Measurements from ENCODE around the gene NCKIPSD.

DNA sequence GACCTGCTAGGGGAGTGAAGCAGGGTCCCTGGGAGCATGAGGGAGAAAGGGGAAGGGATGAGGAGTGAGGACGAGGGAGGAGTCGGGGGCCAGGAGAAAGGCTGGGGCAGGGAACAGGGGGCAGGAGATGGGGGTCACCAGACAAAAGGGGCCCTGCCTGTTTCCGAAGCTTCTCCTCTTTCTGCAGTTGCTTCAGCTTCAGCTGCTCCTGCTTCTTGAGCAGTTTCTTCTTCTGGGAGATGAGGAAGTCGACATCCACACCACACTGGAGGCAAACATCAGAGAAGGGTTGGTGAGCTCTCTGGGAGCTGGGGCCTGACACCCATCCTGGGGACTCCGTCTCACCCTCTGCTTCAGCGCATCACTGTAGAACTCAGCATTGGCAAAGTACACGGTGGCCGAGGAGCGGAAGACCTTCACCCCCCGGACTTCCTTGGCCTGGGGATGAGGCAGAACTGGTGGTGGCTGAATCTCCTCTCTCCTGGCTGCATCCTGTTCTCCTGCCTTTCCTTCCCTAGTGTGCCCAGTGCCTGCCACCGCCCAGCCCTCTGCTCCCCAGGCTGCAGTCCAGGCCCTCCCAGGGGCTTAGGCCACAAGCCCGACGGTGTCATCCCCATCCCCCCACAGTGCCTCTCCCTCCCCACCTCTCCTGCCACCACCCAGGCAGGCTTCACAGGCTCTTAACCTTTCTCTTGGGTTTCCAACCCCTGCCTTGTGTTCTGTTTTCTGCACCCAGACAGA lies 57.3 kb downstream of the NCKIPSD start:
- TF ChIP-seq CTCF (IDR thresholded peaks at IDR 0.05) (no peak), POLR2AphosphoS5 (IDR thresholded peaks at IDR 0.05; ENCODE audit: insufficient read depth in 1 of 2, low read depth in 1 of 2) (no peak)
